Endometrial microvascular endothelial cells (primary cell): Measurements from ENCODE around the gene MIS18BP1. TPM values are rescaled to one million over a fixed set of nuclear protein-coding genes. Genes with fewer than 3 reads are reported as not detected.
"Not testable (repeated sequence)": the region's sequence is repeated elsewhere in the genome, so short reads cannot be mapped to it uniquely, and the experiment has no call there.

Source experiments
- in situ Hi-C: cut with HindIII; loops from 2 replicates; pipeline ENCODE4 v1.10.0; 2017; ENCODE audit warnings: low sequenced_read_pairs, low pct_unique_long_range_greater_than_20kb; ENCODE audit errors: inconsistent ontology term
- total RNA-seq: library from RNA; depleted of rRNA; stranded (reverse); fragments of >200 nt; gene quantifications from one replicate; pipeline ENCODE4 v1.2.3, GENCODE V29; 2015; ENCODE audit errors: inconsistent ontology term

MIS18BP1 gene
- total RNA-seq, 1 donor from 2014 or later, result 31.1 TPM

GRCh38 chr14:45249856-45250575 is 3.0 kb downstream of the MIS18BP1 start:
- in situ Hi-C loops, result no loop called here

- in situ Hi-C loops, result no loop called here
Observed at GRCh38 chr14:45247427-45247826, 5.6 kb downstream of the MIS18BP1 start.

GRCh38 chr14:45246691-45247090 is 6.3 kb downstream of the MIS18BP1 start:
- in situ Hi-C loops, result no loop called here

GRCh38 chr14:45246151-45246550 is 6.9 kb downstream of the MIS18BP1 start:
- in situ Hi-C loops, result no loop called here

- in situ Hi-C loops, result no loop called here
Observed at GRCh38 chr14:45242706-45243105, 10.3 kb downstream of the MIS18BP1 start.

- in situ Hi-C loops, result no loop called here
Observed at GRCh38 chr14:45238988-45239387, 14.0 kb downstream of the MIS18BP1 start.

GRCh38 chr14:45227566-45227965 is 25.4 kb downstream of the MIS18BP1 start:
- in situ Hi-C loops, result no loop called here

- in situ Hi-C loops, result no loop called here
Observed at GRCh38 chr14:45222485-45223262, 30.3 kb downstream of the MIS18BP1 start.

GRCh38 chr14:45214341-45214740 is 38.7 kb downstream of the MIS18BP1 start:
- in situ Hi-C loops, result not testable (repeated sequence)

GRCh38 chr14:45213716-45214115 is 39.3 kb downstream of the MIS18BP1 start:
- in situ Hi-C loops, result not testable (repeated sequence)

- in situ Hi-C loops, result no loop called here
Observed at GRCh38 chr14:45212231-45212630, 40.8 kb downstream of the MIS18BP1 start.

GRCh38 chr14:45211295-45211694 is 41.7 kb downstream of the MIS18BP1 start:
- in situ Hi-C loops, result no loop called here

- in situ Hi-C loops, result no loop called here
Observed at GRCh38 chr14:45210159-45210558, 42.8 kb downstream of the MIS18BP1 start.

- in situ Hi-C loops, result no loop called here
Observed at GRCh38 chr14:45204241-45204640, 48.8 kb downstream of the MIS18BP1 start.

GRCh38 chr14:45201905-45202304 is 51.1 kb downstream of the MIS18BP1 start:
- in situ Hi-C loops, result no loop called here

GRCh38 chr14:45199230-45199629 is 53.8 kb downstream of the MIS18BP1 start:
- in situ Hi-C loops, result no loop called here

GRCh38 chr14:45198551-45198950 is 54.5 kb downstream of the MIS18BP1 start:
- in situ Hi-C loops, result no loop called here

- in situ Hi-C loops, result no loop called here
Observed at GRCh38 chr14:45194964-45195363, 58.0 kb downstream of the MIS18BP1 start.

GRCh38 chr14:45185100-45185814 is 67.7 kb downstream of the MIS18BP1 start:
- in situ Hi-C loops, result no loop called here

- in situ Hi-C loops, result no loop called here
Observed at GRCh38 chr14:45181806-45182205, 71.2 kb downstream of the MIS18BP1 start.
